GM19324 (cell line): Measurements from ENCODE around the gene TMEM60.
A peak's percentile ranks its signal among the peaks of the same experiment; 100 is the strongest.

Source experiments
- ATAC-seq: cut with Tn5 transposase; IDR thresholded peaks from one replicate; pipeline ENCODE4 v1.9.1; 2021; ENCODE audit warnings: mild to moderate bottlenecking, moderate library complexity; ENCODE audit not compliant: unreplicated experiment, low FRiP score

Gene TMEM60

GRCh38 chr7:77782383-77782782 lies 15.9 kb downstream of the TMEM60 start:
- no peak for ATAC-seq

- no peak for ATAC-seq
Measured at GRCh38 chr7:77778535-77778934, 19.7 kb downstream of the TMEM60 start.

DNA sequence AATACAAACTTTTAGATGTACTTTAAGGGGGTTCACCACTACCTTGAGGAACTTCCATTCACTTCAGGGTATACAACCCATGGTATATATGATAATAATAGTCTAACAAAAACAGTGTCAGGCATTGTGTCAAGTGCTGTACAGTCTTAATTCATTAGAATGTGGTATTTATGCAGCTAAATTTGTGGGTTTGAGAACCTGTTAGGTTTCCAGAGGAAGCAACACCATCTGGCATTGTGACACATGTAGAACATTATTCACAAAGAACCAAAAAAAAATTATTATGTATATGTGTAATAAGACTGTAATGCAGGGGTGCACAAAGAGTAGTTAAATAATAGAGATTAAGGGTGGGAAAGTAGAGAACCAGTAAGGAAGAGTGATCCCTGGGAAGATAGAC lies 26.3 kb downstream of the TMEM60 start:
- no peak for ATAC-seq

DNA sequence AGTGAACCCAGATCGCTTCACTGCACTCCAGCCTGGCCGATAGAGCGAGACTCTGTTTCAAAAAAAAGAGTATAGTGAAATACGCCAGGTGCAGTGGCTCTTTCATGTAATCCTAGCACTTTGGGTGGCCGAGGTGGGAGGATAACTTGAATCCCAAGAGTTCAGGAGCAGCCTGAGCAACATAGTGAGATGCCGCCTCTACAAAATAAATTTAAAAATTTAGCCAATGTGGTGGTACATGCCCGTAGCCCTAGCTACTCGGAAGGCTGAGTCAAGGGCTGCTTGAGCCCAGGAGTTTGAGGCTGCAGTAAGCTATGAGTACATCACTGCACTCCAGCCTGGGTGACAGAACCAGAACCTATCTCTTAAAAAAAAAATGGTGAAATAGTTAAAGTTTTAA lies 27.9 kb downstream of the TMEM60 start:
- ATAC-seq, result no peak

- no peak for ATAC-seq
Measured at GRCh38 chr7:77766801-77767605, 31.2 kb downstream of the TMEM60 start.

GRCh38 chr7:77765906-77766800 lies 32.1 kb downstream of the TMEM60 start:
- no peak for ATAC-seq

GRCh38 chr7:77765481-77765880 lies 32.8 kb downstream of the TMEM60 start:
- ATAC-seq, result no peak

- no peak for ATAC-seq
Measured at GRCh38 chr7:77760809-77761453, 37.3 kb downstream of the TMEM60 start.

DNA sequence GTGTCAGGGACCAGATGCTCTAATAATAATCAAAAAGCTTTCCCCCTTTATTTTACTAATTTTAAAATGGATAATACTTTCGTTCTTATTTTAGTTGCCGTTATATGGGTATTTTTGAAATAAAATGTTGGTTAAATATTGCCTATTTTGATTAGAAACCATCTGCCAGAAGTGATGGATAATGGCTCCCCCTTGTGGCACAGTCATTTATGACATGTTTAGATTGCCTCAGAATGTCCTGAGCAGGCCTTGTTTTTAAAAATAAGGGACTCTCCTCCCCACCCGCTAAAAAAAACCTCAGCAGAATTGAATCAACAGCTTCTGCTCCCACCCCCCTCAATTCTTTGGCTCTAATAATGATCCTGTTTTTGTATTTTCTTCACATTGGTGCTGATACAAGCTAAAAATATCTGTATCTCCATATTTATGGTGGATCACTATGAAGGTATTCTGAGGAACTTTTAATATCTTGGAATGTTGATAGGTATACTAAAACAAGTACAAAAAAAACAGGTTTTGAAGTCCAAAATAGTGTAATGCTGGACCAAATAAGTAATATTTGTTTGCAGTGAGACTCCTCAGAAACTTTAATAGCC lies 38.8 kb downstream of the TMEM60 start:
- ATAC-seq, result no peak

DNA sequence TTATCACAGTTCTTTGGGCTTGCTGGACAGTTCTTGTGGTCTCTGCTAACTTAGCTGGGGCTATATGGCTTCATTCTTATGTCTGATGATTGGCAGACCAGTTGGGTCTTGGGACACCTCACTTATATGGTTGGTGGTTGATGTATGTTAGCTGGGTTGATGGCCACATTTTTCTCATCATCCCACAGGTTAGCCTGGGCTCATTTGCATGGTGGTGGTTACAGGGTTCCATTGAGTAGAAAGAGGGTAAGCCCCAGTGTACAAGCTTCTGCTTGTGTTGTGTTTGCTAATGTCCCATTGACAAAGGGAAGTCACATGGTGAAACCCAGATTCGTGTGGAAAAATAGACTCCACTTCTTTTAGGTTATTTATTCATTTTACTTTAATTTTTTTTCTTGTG lies 40.6 kb downstream of the TMEM60 start:
- ATAC-seq, result peak; percentile 81

- ATAC-seq, result no peak
Measured at GRCh38 chr7:77753173-77753572, 45.1 kb downstream of the TMEM60 start.

DNA sequence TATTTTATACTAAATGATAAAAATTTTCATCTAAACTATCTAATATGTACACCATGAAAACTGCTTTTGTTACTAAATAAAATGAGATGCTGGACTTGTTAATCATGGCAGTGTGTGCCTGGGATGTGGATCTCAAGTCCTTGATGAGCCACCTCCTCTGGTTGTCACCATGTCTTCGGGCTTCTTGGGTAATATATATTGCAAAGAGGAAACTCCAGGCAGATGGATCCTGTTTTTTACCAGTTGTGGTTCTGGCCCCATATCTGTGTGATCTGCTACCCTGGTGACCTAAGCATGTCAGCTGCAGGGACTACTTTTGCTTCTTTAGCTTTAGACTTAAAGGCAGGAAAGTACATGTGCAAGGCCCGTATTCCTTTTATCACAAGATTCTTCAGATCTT lies 46.2 kb downstream of the TMEM60 start:
- ATAC-seq, result no peak

DNA sequence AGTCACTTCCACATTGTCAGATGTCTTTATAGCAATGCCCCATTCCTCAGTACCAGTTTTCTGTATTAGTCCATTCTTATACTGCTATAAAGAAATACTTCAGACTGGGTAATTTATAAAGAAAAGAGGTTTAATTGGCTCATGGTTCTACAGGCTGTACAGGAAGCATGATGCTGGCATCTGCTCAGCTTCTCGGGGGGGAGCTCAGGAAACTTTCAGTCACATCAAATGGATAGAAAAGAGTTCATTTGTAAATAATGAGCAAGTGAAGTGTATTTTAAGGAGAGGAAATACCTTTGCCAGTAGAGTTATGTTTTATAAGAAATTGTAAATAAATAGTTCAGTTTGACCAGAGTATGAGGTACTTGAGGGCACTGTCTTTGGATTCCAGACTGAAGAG lies 50.5 kb downstream of the TMEM60 start:
- no peak for ATAC-seq

GRCh38 chr7:77747178-77747577 lies 51.1 kb downstream of the TMEM60 start:
- ATAC-seq, result no peak

- ATAC-seq, result no peak
Measured at GRCh38 chr7:77746824-77747165, 51.4 kb downstream of the TMEM60 start.

DNA sequence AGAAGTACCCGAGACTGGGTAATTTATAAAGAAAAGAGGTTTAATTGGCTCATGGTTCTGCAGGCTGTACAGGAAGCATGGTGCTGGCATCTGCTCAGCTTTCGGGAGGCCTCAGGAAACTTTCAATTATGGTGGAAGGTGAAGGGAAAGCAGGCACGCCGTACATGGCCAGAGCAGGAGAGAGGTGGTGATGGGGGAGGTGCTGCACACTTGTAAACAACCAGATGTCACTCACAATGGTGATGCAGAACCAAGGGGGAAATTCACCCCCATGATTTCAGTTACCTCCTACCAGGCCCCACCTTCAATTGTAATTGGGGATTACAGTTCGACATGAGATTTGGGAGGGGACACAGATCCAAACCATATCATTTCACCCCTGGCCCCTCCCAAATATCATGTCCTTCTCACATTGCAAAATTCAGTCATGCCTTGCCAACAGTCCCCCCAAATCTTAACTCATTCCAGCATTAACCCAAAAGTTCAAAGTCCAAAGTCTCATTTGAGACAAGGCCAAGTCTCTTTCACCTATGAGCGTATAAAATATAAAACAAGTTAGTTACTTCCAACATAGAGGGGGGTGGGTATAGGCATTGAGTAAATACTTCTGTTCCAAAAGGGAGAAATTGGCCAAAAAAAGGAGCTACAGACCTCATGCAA lies 51.9 kb downstream of the TMEM60 start:
- no peak for ATAC-seq

GRCh38 chr7:77745746-77746145 lies 52.5 kb downstream of the TMEM60 start:
- no peak for ATAC-seq
